ENCODE measurements around the gene DLL3.

Gene DLL3

DNA sequence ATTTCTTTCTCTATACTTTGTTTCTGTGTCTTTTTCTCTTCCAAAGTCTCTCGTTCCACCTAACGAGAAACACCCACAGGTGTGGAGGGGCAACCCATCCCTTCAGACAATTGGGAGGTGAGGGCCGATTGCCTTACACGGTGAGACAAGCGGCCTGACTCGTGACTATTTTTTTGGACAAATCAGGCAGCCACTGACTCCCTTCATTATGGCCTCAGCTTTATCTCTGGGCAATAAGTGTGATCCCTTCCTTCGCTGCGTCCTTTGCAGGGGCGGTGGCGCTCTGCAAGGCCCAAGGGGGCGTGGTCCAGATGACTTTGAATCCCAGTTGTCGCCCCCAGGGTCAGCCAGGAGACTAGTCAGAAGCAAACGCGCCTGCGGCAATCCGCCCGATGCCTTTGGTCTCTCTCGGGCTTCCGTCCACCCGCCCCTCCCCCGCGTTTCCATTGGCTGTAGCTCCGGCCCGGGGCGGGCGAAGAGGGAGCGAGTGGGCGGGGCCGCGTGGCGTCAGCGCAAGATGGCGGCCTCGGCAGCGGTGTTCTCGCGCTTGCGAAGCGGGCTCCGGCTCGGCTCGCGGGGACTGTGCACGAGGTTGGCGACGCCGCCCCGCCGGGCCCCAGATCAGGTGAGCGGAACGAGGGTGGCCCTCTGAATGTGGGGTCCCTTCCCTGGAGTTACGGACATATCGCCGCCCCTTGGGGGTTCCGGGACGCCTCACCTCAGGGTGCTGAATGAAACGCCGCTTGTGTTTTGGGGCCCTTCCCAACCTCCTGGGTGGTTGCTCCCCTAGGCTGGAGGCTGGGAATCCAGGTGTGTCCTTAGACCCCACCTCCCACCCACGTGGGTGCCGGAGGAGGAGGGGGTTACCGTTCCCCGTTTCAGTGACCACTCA is 18.2 kb upstream of the DLL3 start, which contains the start of gene TIMM50 (continued):
- peak; percentile 57; the same call in 1 of the 2 replicates for TF ChIP-seq ZBTB8A (tag by site-specific recombination; IDR thresholded peaks at IDR 0.05)
- no peak for TF ChIP-seq ZNF274 (IDR thresholded peaks at IDR 0.05; ENCODE audit: low read length)
- TF ChIP-seq ZNF274 (tag by site-specific recombination; IDR thresholded peaks at IDR 0.05; ENCODE audit: borderline replicate concordance) = no peak
- TF ChIP-seq, protein P1, sequence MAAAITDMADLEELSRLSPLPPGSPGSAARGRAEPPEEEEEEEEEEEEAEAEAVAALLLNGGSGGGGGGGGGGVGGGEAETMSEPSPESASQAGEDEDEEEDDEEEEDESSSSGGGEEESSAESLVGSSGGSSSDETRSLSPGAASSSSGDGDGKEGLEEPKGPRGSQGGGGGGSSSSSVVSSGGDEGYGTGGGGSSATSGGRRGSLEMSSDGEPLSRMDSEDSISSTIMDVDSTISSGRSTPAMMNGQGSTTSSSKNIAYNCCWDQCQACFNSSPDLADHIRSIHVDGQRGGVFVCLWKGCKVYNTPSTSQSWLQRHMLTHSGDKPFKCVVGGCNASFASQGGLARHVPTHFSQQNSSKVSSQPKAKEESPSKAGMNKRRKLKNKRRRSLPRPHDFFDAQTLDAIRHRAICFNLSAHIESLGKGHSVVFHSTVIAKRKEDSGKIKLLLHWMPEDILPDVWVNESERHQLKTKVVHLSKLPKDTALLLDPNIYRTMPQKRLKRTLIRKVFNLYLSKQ (tag by site-specific recombination; IDR thresholded peaks at IDR 0.05; ENCODE audit: borderline replicate concordance) = no peak
- peak; percentile 40; the same call in 1 of the 2 replicates for TF ChIP-seq REPIN1 (tag by site-specific recombination; IDR thresholded peaks at IDR 0.05; ENCODE audit: low read depth)
- peak; percentile 86 for TF ChIP-seq ZNF629 (tag by site-specific recombination; IDR thresholded peaks at IDR 0.05)
- no peak for TF ChIP-seq ZNF239 (tag by site-specific recombination; IDR thresholded peaks at IDR 0.05)
- no peak for TF ChIP-seq ZNF184 (tag by site-specific recombination; IDR thresholded peaks at IDR 0.05)
- no peak; the same call in 1 of the 2 replicates for TF ChIP-seq FEZF1 (tag by site-specific recombination; IDR thresholded peaks at IDR 0.05)
- TF ChIP-seq, protein P2, sequence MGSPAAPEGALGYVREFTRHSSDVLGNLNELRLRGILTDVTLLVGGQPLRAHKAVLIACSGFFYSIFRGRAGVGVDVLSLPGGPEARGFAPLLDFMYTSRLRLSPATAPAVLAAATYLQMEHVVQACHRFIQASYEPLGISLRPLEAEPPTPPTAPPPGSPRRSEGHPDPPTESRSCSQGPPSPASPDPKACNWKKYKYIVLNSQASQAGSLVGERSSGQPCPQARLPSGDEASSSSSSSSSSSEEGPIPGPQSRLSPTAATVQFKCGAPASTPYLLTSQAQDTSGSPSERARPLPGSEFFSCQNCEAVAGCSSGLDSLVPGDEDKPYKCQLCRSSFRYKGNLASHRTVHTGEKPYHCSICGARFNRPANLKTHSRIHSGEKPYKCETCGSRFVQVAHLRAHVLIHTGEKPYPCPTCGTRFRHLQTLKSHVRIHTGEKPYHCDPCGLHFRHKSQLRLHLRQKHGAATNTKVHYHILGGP (tag by site-specific recombination; IDR thresholded peaks at IDR 0.05) = no peak
- TF ChIP-seq ZNF791 (tag by site-specific recombination; IDR thresholded peaks at IDR 0.05) = no peak
- TF ChIP-seq ZNF571 (tag by site-specific recombination; IDR thresholded peaks at IDR 0.05) = no peak
- no peak for TF ChIP-seq PRDM6 (tag by site-specific recombination; IDR thresholded peaks at IDR 0.05)
- no peak for TF ChIP-seq ZNF112 (tag by site-specific recombination; IDR thresholded peaks at IDR 0.05)
- TF ChIP-seq ZNF654 (tag by site-specific recombination; IDR thresholded peaks at IDR 0.05; ENCODE audit: low read depth) = no peak
- no peak for TF ChIP-seq ZNF138 (tag by site-specific recombination; IDR thresholded peaks at IDR 0.05; ENCODE audit: borderline replicate concordance)
- peak; percentile 97 for TF ChIP-seq ZFP37 (tag by site-specific recombination; IDR thresholded peaks at IDR 0.05)
- no peak for TF ChIP-seq RBAK (tag by site-specific recombination; IDR thresholded peaks at IDR 0.05)
- TF ChIP-seq ZNF248 (tag by site-specific recombination; IDR thresholded peaks at IDR 0.05) = no peak
- no peak for TF ChIP-seq ZNF449 (tag by site-specific recombination; IDR thresholded peaks at IDR 0.05)
- 0 out of 2 replicates have a peak, but pooled peaks have one; percentile 11 for TF ChIP-seq ZNF433 (tag by site-specific recombination; IDR thresholded peaks at IDR 0.05; ENCODE audit: low read depth)
- no peak for TF ChIP-seq ZNF792 (tag by site-specific recombination; IDR thresholded peaks at IDR 0.05)
- TF ChIP-seq ZNF23 (tag by site-specific recombination; IDR thresholded peaks at IDR 0.05; ENCODE audit: borderline replicate concordance) = 0 out of 2 replicates have a peak, but pooled peaks have one; percentile 12
- TF ChIP-seq TSHZ1 (tag by site-specific recombination; IDR thresholded peaks at IDR 0.05; ENCODE audit: borderline replicate concordance) = no peak
- no peak for TF ChIP-seq SETDB1 (IDR thresholded peaks at IDR 0.05; ENCODE audit: insufficient read length, low read length)
- TF ChIP-seq ZNF221 (tag by site-specific recombination; IDR thresholded peaks at IDR 0.05; ENCODE audit: borderline replicate concordance) = no peak
- TF ChIP-seq ZNF280C (tag by site-specific recombination; IDR thresholded peaks at IDR 0.05) = no peak
- no peak for TF ChIP-seq ZNF596 (tag by site-specific recombination; IDR thresholded peaks at IDR 0.05)
